Mammary epithelial cell (primary cell): ENCODE results near the gene GSTM5.
"Not testable (repeated sequence)": the region's sequence is repeated elsewhere in the genome, so short reads cannot be mapped to it uniquely, and the experiment has no call there.

Experiments
- CTCF ChIP-seq, 2 donors: IDR thresholded peaks in 1 of 2; conservative IDR thresholded peaks in 1 of 2; 2 replicates each; pipeline ENCODE4 v1.5.1; 2011 to 2012; ENCODE audit warnings: inconsistent platforms in 2 of 2, low read length in 2 of 2, mild to moderate bottlenecking in 2 of 2, control low read depth in 1 of 2, low read depth in 1 of 2; ENCODE audit not compliant: insufficient read depth in 1 of 2; ENCODE audit errors: extremely low read depth in 1 of 2
- EZH2 ChIP-seq: IDR thresholded peaks from 2 replicates; pipeline ENCODE4 v1.6.1; 2012; ENCODE audit warnings: low read length, inconsistent platforms, borderline replicate concordance

- TF ChIP-seq CTCF (conservative IDR thresholded peaks at IDR 0.05 in 1 of 2, IDR thresholded peaks at IDR 0.05 in 1 of 2; ENCODE audit: extremely low read depth in 1 of 2, insufficient read depth in 1 of 2, low read depth in 1 of 2, low read length in 2 of 2); EZH2: not testable (repeated sequence)
Observed at GRCh38 chr1:109676683-109677381, 35.2 kb upstream of the GSTM5 start.
